Activated naive CD8-positive, alpha-beta T cell treated with anti-CD3 and anti-CD28 coated beads, Interleukin-2, amount 50 U/mL, for 24 hours (primary cell): ENCODE measurements around the gene MAN2B1.
"Not testable (repeated sequence)": the region's sequence is repeated elsewhere in the genome, so short reads cannot be mapped to it uniquely, and the experiment has no call there.

Experiments
- ATAC-seq: fragments of 150-1000 bp; cut with Tn5 transposase; one replicate; pipeline ENCODE4 v1.10.0; 2021
- DNase-seq: peaks from one replicate; pipeline ENCODE4 v3.0.0; 2021
- H3K27ac Mint-ChIP-seq: one replicate; pipeline ENCODE4 v1.8.0; 2021; ENCODE audit warnings: mild to moderate bottlenecking, mixed read lengths
- H3K27me3 Mint-ChIP-seq: one replicate; pipeline ENCODE4 v1.8.0; 2021; ENCODE audit warnings: mixed read lengths
- H3K36me3 Mint-ChIP-seq: one replicate; pipeline ENCODE4 v1.8.0; 2021; ENCODE audit warnings: low read depth, mixed read lengths
- H3K4me1 Mint-ChIP-seq: one replicate; pipeline ENCODE4 v1.8.0; 2021; ENCODE audit warnings: mixed read lengths
- H3K4me3 Mint-ChIP-seq: one replicate; pipeline ENCODE4 v1.8.0; 2021; ENCODE audit warnings: mild to moderate bottlenecking, moderate library complexity, mixed read lengths
- H3K9me3 Mint-ChIP-seq: one replicate; pipeline ENCODE4 v1.8.0; 2021; ENCODE audit warnings: mixed read lengths

The MAN2B1 gene

DNA sequence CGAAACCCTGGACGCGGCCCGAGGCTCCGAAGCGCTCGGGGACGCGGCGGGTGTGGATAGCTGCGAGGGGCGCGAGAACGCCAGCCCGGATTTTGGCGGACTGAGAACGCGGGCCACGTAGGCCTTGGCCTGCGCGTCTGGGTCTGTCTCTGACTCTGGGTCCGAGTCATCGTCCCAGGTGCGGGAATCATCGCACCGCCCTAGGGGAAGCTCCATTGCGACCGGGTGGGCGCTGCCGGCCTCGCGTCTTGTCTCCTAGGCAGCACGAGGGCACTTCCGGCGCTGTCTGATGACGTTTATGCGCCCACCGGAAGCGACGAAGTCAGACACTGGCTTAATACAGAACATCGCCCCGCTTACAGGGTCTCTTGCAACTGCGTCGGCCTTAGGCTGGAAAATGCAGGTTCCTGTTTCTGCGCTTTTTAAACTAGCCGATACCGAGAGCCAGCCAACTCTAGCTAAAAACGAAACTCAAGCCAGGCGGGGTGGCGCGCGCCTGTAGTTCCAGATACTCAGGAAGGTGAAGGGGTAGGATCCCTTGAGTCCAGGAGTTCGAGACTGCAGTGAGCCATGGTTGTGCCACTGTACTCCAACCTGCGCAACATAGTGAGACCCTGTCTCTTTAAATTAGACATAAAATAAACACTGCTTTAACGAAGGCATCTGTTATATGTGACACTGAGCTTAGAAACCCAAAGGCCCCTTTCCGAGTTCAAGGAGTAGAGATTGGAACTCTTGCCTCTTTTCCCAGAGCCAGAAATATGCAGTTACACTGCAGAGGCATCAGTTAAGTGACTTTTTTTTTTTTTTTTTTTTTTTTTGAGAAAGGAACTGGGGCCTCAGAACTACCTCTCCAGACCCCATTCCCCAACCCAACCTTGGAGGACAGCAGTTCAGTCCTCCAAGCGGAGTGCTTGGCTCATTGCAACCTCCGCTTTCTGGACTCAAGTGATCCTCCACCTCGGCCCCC, 30.1 kb upstream of the MAN2B1 start, which contains the start of gene FBXW9:
FBXW9 (minus strand) TSS at position 266 of the 970 bp plus-strand sequence; CDS start at position 216, 50 bp downstream.
- Mint-ChIP-seq H3K27ac (peak within 1 kb of the TSS; percentile 88), H3K36me3 (peaks cover 17% of the 10 kb centered on the region)

DNA sequence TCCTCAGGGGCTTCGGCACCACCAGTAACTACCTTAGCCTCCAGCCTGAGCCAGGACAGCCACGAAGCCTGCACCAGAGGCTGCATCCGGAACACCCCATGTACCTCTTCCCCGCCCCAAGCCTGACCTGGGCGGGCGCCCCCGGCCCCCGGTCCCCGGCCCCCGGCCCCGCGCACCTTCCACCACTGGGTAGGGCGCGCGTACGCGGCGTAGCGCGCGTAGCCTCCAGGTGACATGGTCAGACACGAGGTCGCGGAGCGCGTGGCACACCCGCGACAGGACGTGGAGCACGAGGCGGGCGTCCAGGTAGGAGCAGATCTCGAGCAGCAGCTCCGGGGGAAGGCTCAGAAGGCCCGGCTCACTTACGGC, 29.4 kb upstream of the MAN2B1 start:
- H3K4me1 Mint-ChIP-seq = peaks cover 13% of the 10 kb centered on the region
- H3K4me3 Mint-ChIP-seq = peak overlapping the region; percentile 84
- DNase-seq (peak; percentile 33), ATAC-seq (peak; percentile 6)
- peaks cover 15% of the 10 kb centered on the region for H3K36me3 Mint-ChIP-seq
- no peaks in the 10 kb centered on the region for H3K27me3 Mint-ChIP-seq
- H3K9me3 Mint-ChIP-seq = no peaks in the 10 kb centered on the region
- peak overlapping the region; percentile 59 for H3K27ac Mint-ChIP-seq

More for the DNA sequence above, 30.1 kb upstream of the MAN2B1 start, which contains the start of gene FBXW9:
- Mint-ChIP-seq H3K9me3 (no peaks in the 10 kb centered on the region), H3K27me3 (no peaks in the 10 kb centered on the region), H3K4me3 (peak within 1 kb of the TSS; percentile 84), H3K4me1 (peaks cover 13% of the 10 kb centered on the region)
- DNase-seq = peak; percentile 99
- ATAC-seq = peak; percentile 91

DNA sequence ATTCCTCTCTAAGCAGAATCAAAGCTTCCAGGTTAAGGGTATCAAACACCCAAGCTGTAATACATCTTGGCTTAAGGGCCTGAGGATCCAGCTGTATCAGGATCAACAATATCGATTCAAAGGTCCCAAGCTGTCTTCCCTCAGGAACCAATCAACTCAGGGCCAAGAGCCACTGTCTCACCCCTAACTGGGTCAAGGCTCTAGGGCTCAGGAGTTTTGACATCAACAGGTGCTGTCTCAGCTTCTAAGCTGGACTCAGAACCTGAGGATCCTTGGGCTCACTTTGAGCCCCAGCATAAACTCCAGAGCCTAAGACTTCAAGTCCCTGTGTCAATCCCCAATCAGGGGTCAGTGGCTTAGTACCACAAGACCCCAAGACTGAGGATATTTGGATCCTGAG, 29.0 kb upstream of the MAN2B1 start:
- peaks cover 15% of the 10 kb centered on the region for H3K36me3 Mint-ChIP-seq
- ATAC-seq = no peak
- H3K27me3 Mint-ChIP-seq = no peaks in the 10 kb centered on the region
- H3K4me1 Mint-ChIP-seq = peaks cover 13% of the 10 kb centered on the region
- H3K27ac Mint-ChIP-seq = peak overlapping the region; percentile 59
- no peak for DNase-seq
- peak overlapping the region; percentile 84 for H3K4me3 Mint-ChIP-seq
- H3K9me3 Mint-ChIP-seq = no peaks in the 10 kb centered on the region

DNA sequence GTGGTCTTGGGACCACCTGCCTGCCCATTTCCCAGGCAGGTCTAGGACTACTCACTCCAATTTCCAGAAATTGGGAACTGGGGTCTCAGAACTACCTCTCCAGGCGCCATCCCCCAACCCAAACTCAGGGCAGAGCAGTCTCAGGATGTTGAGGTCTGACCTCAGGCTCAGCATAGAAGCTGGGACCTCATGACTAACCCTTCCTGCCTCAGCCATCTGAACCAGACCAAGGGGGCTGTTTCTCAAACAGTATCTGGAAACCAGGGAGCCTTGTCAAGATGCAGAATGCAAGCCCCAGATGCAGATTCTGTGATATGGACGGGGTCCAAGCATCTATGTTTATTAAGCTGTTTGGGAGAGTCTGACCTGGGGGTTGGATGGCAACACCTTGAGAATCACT, 28.6 kb upstream of the MAN2B1 start:
- Mint-ChIP-seq H3K9me3 (no peaks in the 10 kb centered on the region), H3K4me3 (peak overlapping the region; percentile 84), H3K4me1 (peaks cover 13% of the 10 kb centered on the region), H3K27me3 (no peaks in the 10 kb centered on the region), H3K27ac (no peak overlapping the region), H3K36me3 (peaks cover 15% of the 10 kb centered on the region)
- DNase-seq = no peak
- ATAC-seq = no peak

DNA sequence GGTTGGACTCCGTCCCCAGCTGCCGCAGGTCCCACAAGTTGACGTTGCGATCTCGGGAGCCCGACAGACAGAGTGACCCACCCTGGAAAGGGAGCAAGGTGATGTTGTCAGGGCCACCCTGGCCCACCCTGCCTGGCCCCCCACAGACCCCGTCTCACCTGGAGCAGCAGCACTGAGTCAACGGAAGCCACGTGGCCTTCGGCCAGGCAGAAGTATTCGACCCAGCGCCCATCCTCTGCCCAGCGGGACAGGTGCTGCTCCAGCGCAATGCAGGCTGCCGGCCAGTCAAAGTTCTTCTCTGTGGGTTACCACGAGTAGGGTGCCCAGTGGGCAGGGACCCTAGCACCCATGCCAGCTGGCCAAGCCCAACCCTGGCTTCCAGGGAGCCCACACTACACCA, 28.1 kb upstream of the MAN2B1 start:
- Mint-ChIP-seq H3K4me1 (peaks cover 13% of the 10 kb centered on the region), H3K27me3 (no peaks in the 10 kb centered on the region), H3K4me3 (no peak overlapping the region), H3K9me3 (no peaks in the 10 kb centered on the region), H3K27ac (no peak overlapping the region), H3K36me3 (peaks cover 15% of the 10 kb centered on the region)
- no peak for ATAC-seq
- DNase-seq = no peak

DNA sequence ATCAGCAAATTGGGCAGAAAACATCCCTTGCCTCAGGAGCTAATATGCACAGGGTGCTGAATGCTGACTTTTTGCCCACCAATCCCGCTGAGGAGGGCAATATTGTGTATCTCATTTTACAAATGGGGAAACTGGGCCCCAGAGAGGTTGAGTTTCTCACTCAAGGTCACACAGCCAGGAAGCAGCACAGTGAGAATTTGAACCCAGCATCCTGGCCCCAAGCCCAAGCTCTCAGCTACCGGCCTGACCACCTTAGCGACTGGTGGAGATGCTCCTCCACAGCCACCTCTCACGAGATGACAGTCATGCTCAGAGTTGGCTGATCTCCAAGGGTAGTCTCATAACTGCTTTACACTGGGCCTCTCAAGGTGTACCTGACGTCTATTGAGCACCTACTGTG, 26.4 kb upstream of the MAN2B1 start:
- DNase-seq (no peak), ATAC-seq (no peak)
- H3K27ac Mint-ChIP-seq = no peak overlapping the region
- H3K4me3 Mint-ChIP-seq = no peak overlapping the region
- no peaks in the 10 kb centered on the region for H3K27me3 Mint-ChIP-seq
- H3K36me3 Mint-ChIP-seq = peaks cover 8% of the 10 kb centered on the region
- H3K4me1 Mint-ChIP-seq = peaks cover 8% of the 10 kb centered on the region
- H3K9me3 Mint-ChIP-seq = no peaks in the 10 kb centered on the region

DNA sequence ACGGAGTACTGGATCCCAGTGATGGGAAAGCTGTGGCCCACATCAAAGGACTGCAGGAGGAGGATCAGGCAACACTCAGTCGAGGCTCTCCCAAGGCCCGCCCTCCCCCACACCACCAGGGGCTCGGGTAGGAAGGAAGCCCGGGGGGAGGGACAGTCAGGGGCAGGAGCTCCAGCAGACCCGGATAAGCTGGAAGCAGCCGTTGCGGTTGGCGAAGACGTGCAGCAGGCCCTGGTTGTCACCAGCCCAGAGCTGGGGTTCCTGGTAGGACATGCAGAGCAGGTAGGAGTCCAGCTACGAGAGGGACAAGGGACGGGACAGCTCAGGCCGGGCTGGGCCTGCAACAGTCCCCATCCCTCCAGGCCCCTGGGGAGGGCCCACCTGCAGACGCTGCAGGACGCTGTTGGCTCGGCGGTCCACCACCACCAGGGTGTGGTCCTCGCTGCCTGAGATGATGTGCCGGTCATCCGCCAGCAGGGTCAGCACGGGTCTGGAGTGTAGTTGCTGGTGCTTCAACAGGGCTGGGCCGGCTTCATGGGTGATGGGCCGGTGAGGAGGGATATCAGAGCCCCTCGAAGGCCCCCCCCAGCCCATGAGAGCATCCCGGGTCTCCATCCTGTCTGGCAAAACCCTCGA, 23.2 kb upstream of the MAN2B1 start:
- no peak overlapping the region for H3K4me3 Mint-ChIP-seq
- H3K36me3 Mint-ChIP-seq = peaks cover 2% of the 10 kb centered on the region

DNA sequence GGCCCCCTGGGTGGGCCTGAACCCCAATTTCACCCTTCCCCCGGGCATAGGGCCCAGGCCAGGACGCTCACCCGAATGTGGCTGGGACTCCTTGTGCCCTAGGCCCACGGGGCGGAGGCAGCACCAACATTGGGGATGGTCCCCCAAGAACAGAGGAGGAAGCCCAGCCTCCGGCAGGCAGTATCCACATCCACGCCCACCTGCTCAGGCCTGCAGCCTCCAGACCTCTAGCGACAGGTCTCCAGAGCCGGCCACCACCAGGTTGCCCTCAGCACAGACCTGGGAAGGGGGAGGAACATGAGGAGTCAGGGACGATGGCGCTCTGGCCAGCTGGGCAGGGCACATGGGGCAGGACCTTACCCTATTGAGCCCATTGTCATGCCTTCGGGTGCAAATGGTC, 22.5 kb upstream of the MAN2B1 start:
- DNase-seq = no peak
- Mint-ChIP-seq H3K27ac (no peak overlapping the region), H3K4me1 (no peaks in the 10 kb centered on the region), H3K27me3 (no peaks in the 10 kb centered on the region), H3K4me3 (no peak overlapping the region), H3K9me3 (no peaks in the 10 kb centered on the region), H3K36me3 (peaks cover 2% of the 10 kb centered on the region)
- no peak for ATAC-seq

More for the DNA sequence above, 23.2 kb upstream of the MAN2B1 start:
- Mint-ChIP-seq H3K27me3 (no peaks in the 10 kb centered on the region), H3K4me1 (no peaks in the 10 kb centered on the region), H3K9me3 (no peaks in the 10 kb centered on the region), H3K27ac (no peak overlapping the region)
- ATAC-seq = peak; percentile 6
- no peak for DNase-seq

DNA sequence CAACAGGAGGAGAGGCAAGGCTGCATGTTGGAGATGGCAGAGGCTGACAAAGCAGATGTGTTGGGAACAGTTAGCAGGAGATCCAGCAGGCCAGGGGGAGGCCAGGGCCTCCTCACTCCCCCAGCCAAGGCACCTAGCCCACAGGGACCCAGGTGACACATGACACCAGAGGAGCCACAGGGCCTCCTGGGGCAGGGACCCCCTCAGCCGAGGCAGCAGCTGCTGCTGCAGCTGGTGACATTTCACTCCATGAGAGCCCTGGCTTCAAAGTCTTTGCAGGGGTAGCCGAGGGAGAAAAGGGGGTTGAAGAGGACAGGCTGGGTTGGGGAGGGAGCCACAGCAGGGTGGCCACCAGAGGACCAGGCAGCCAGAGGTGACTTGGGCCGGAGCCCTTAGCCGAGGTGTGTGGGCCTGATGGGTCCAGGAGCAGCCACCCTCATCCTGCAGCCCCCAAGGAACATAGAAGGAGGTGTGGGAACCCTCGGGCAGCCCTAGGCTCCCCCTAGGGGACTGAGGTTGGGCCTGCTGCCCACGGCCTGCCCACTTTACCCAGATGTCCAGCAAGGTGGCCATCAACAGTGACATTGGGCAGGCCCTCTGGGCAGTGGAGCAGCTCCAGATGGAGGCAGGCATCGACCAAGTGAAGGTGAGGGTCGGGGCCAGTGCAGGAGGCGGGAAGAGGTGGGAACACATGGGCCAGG, 21.1 kb upstream of the MAN2B1 start, which contains the start of gene GNG14:
GNG14 (plus strand) TSS at position 503 of the 701 bp plus-strand sequence; CDS start at position 554, 51 bp downstream.
- peaks cover 2% of the 10 kb centered on the region for H3K36me3 Mint-ChIP-seq
- ATAC-seq (no peak), DNase-seq (no peak)
- no peaks in the 10 kb centered on the region for H3K27me3 Mint-ChIP-seq
- H3K4me1 Mint-ChIP-seq = no peaks in the 10 kb centered on the region
- H3K9me3 Mint-ChIP-seq = no peaks in the 10 kb centered on the region
- H3K27ac Mint-ChIP-seq = no peak within 1 kb of the TSS
- no peak within 1 kb of the TSS for H3K4me3 Mint-ChIP-seq

DNA sequence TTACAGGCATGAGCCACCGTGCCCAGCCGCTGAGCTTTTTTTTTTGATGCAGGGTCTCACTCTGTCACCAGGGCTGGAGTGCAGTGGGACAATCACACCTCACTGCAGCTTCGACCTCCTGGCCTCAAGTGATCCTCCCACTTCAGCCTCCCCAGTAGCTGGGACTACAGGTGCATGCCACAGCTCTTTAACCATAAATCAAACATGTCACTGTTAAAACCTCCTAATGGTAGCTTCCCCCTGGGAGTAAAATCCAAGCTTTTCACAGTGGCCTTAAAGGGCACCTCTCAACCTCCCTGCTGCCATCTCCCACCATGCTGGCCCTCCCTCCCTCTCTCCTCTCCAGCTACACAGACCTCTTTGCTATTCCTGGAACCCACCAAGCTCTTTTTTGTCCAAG, 19.3 kb upstream of the MAN2B1 start:
- Mint-ChIP-seq H3K36me3 (peaks cover 5% of the 10 kb centered on the region), H3K27ac (no peak overlapping the region), H3K4me3 (no peak overlapping the region), H3K4me1 (peaks cover 5% of the 10 kb centered on the region), H3K27me3 (no peaks in the 10 kb centered on the region), H3K9me3 (no peaks in the 10 kb centered on the region)
- ATAC-seq (no peak), DNase-seq (no peak)

DNA sequence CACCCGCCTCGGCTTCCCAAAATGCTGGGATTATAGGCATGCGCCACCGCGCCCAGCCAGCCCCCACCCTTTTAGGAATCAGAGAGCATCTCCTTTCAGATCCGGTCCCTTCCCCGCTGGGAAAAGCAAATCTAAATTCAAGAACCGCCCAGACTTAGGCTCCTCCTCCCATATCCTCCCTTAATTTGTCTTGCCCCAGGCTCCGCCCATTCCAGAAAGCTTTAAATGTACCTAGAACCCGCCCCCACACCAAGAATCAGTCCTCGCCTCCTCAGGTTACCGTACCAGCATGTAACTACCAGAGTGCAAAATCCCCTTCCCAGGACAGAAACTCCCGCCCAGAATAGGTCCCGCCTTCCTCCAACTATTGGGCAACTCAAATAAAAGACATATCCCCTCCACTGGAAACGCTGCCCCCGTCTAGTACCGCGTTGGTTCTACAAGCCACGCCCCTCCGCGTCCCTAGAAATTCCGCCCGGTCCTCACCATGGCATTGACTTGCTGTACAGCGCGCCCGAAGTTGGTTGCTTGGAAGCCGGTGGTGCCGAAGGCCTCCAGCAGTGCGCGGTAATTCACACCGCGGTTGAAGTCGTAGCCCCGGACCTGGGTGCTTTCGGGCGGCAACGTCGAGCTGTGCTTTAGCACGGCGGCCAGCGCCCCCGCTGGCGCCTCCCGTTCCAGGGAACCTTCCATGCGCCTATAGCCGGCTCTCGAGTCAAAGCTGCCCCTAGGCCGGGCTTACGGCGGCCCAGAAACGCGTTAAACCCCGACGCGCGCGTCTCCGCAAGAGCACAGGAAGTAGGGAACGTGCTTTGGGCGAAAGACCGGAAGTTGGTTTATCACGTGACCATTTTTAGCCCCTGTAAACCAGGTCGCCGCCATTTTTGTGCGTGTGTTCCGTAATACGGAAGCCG, 14.8 kb upstream of the MAN2B1 start, which contains the start of gene DHPS:
DHPS (minus strand) TSS at position 807 of the 914 bp plus-strand sequence; CDS start at position 693, 114 bp downstream.
- peak; percentile 89 for DNase-seq
- H3K27ac Mint-ChIP-seq = peak within 1 kb of the TSS; percentile 82
- peak within 1 kb of the TSS; percentile 91 for H3K4me3 Mint-ChIP-seq
- H3K36me3 Mint-ChIP-seq = peaks cover 19% of the 10 kb centered on the region
- H3K27me3 Mint-ChIP-seq = no peaks in the 10 kb centered on the region
- no peaks in the 10 kb centered on the region for H3K9me3 Mint-ChIP-seq
- H3K4me1 Mint-ChIP-seq = peaks cover 20% of the 10 kb centered on the region
- ATAC-seq = peak; percentile 92

DNA sequence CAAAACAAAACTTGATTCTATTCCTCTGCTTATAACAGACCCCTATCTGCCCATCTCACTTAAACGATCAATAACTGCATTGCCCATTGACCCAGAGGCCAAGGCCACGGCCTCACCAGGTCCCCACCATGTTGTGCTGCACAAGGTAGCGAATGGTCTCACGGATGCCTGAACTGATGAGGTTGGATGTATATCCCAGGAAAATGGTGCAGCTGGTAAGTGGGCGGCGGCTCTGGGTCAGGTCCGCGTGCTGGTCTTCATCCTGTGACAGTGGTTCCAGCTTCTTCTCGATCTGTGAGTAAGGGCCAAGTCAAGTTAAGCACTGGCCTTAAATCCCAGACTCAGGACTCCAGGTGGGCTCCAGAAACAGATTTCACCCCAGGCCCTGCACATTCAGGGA, 13.5 kb upstream of the MAN2B1 start:
- Mint-ChIP-seq H3K9me3 (no peaks in the 10 kb centered on the region), H3K4me3 (peak overlapping the region; percentile 91), H3K27ac (no peak overlapping the region), H3K36me3 (peaks cover 21% of the 10 kb centered on the region), H3K27me3 (no peaks in the 10 kb centered on the region), H3K4me1 (peaks cover 22% of the 10 kb centered on the region)
- DNase-seq (no peak), ATAC-seq (no peak)

DNA sequence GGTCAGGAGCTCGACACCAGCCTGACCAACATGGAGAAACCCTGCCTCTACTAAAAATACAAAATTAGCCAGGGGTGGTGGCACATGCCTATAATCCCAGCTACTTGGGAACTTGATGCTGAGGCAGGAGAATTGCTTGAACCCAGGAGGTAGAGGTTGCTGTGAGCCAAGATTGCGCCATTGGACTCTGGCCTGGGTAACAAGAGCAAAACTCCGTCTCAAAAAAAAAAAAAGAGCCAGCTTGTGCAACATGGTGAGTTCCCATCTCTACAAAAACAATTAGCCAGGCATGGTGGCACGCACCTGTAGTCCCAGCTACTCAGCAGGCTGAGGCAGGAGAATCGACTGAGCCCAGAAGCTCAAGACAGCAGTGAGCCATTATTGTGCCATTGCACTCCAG, 11.5 kb upstream of the MAN2B1 start:
- not testable (repeated sequence) for H3K27me3 Mint-ChIP-seq, DNase-seq, H3K9me3 Mint-ChIP-seq, ATAC-seq, H3K4me3 Mint-ChIP-seq, H3K27ac Mint-ChIP-seq
- Mint-ChIP-seq H3K36me3 (peaks cover 26% of the 10 kb centered on the region), H3K4me1 (peaks cover 22% of the 10 kb centered on the region)
